ENCODE results near the gene CLSTN2. TPM values are rescaled to one million over a fixed set of nuclear protein-coding genes. Genes with fewer than 3 reads are reported as not detected.

The CLSTN2 gene
- total RNA-seq, 4 donors from 2014 or later, result 3.7 to 9.5 (median 7.4) TPM

DNA sequence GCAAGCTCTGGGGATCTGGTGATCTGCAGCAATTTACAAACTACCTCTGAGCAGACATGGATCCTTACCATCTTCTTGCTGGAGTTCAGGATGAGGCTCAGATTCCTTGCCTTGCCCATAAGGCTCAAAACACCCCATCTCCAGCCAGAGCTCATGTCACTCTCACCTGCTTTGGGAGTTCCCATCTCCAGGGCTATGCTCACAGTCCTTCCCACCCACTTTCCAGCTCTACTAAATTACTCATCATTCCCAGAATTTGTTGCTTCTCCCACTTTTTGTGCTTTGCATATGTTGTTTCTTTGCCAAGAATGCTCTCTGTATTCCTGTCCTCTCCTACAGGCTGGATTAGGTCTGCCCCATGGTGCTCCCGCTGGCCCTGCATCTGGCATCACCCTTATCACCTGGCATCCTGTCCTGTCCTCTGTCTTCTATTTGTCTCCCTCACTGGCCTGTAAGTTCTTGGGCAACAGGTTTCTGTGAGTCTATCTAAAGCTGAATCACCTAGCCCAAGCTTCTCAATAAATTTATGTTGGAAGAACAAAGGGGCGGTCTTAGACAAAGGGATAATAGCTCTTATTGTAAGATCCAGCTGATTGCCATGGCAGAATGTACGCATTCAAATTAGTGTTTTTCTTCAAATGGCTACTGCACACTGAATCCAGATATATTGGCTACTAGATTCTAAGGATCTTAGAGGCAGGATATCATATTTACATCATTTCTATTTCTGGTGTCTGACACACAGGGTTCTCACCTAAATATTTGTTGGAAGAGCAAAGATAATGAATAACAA lies 179.2 kb downstream of the CLSTN2 start:
- 92% methylated on average over 3 of the region's 3 CpGs for WGBS
- Histone ChIP-seq H3K9me3 (no peaks in the 10 kb centered on the region), H3K27ac (replicated peaks in 1 of 4) (no peak overlapping the region), H3K4me3 (no peak overlapping the region), H3K27me3 (no peaks in the 10 kb centered on the region), H3K36me3 (no peaks in the 10 kb centered on the region), H3K4me1 (peaks cover 0 to 5% (median 0%) of the 10 kb centered on the region in 4 donors)
- no peak for DNase-seq (ENCODE audit: extremely low spot score)
- TF ChIP-seq POLR2AphosphoS5 (IDR thresholded peaks at IDR 0.05) (no peak), POLR2A (IDR thresholded peaks at IDR 0.05; ENCODE audit: low read depth) (no peak), EP300 (IDR thresholded peaks at IDR 0.05) (no peak)
- TF ChIP-seq, protein P1, sequence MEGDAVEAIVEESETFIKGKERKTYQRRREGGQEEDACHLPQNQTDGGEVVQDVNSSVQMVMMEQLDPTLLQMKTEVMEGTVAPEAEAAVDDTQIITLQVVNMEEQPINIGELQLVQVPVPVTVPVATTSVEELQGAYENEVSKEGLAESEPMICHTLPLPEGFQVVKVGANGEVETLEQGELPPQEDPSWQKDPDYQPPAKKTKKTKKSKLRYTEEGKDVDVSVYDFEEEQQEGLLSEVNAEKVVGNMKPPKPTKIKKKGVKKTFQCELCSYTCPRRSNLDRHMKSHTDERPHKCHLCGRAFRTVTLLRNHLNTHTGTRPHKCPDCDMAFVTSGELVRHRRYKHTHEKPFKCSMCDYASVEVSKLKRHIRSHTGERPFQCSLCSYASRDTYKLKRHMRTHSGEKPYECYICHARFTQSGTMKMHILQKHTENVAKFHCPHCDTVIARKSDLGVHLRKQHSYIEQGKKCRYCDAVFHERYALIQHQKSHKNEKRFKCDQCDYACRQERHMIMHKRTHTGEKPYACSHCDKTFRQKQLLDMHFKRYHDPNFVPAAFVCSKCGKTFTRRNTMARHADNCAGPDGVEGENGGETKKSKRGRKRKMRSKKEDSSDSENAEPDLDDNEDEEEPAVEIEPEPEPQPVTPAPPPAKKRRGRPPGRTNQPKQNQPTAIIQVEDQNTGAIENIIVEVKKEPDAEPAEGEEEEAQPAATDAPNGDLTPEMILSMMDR (IDR thresholded peaks at IDR 0.05), result no peak
- intact Hi-C loops (cut with DNase I), result no loop called here

DNA sequence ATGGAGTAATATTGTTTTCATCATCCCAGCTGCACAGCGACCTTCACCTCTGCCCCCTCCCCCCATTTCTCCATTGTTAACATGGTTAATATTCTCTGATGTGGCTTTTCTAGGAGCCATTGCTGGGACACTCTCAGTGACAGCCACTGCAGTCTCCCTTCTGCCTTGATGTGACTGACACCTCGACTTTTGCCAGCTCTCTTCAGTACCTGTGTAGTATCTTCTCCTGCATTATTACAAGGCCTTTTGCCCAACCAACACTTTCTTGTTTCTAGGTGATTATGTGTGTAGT lies 179.8 kb downstream of the CLSTN2 start:
- no peak for DNase-seq (ENCODE audit: extremely low spot score)
- no peaks in the 10 kb centered on the region for H3K27me3 ChIP-seq
- 74% methylated on average over 2 of the region's 2 CpGs for WGBS
- no peak overlapping the region for H3K27ac ChIP-seq (replicated peaks in 1 of 4)
- no peaks in the 10 kb centered on the region for H3K9me3 ChIP-seq
- intact Hi-C loops (cut with DNase I), result no loop called here
- TF ChIP-seq EP300 (IDR thresholded peaks at IDR 0.05), result no peak
- no peak for TF ChIP-seq POLR2A (IDR thresholded peaks at IDR 0.05; ENCODE audit: low read depth)
- TF ChIP-seq POLR2AphosphoS5 (IDR thresholded peaks at IDR 0.05), result no peak
- TF ChIP-seq, protein P1 (IDR thresholded peaks at IDR 0.05), result no peak
- no peaks in the 10 kb centered on the region for H3K36me3 ChIP-seq
- H3K4me1 ChIP-seq, result peaks cover 0 to 5% (median 0%) of the 10 kb centered on the region in 4 donors
- H3K4me3 ChIP-seq, result no peak overlapping the region

DNA sequence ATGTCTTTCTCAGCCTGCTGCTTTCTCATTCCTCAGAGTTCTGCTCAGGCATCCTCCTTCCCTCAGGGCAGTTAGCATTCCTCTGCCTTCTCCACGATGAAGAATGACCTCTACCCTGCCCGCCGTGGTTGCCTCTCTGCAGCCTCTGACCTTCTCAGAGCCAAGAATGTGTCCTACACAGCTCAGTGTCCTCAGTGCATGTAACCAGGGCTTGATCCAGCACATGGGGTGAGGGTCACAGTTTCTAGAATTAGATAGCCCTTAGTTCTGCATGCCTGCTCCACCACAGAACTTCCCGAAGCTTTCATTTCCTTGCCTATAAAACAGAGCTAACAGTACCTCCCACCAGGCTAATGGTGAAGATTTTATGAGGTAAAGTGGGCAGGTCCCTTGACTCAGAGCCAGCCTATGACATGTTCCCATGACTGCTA lies 182.1 kb downstream of the CLSTN2 start:
- Histone ChIP-seq H3K4me1 (peaks cover 0 to 5% (median 0%) of the 10 kb centered on the region in 4 donors), H3K9me3 (no peaks in the 10 kb centered on the region), H3K4me3 (no peak overlapping the region), H3K36me3 (no peaks in the 10 kb centered on the region), H3K27me3 (no peaks in the 10 kb centered on the region), H3K27ac (replicated peaks in 1 of 4) (no peak overlapping the region)
- DNase-seq (ENCODE audit: extremely low spot score), result no peak
- intact Hi-C loops (cut with DNase I), result no loop called here
- 52% methylated on average over 4 of the region's 4 CpGs for WGBS
- TF ChIP-seq POLR2AphosphoS5 (IDR thresholded peaks at IDR 0.05), result no peak
- no peak for TF ChIP-seq POLR2A (IDR thresholded peaks at IDR 0.05; ENCODE audit: low read depth)
- no peak for TF ChIP-seq EP300 (IDR thresholded peaks at IDR 0.05)
- TF ChIP-seq, protein P1 (IDR thresholded peaks at IDR 0.05), result no peak

DNA sequence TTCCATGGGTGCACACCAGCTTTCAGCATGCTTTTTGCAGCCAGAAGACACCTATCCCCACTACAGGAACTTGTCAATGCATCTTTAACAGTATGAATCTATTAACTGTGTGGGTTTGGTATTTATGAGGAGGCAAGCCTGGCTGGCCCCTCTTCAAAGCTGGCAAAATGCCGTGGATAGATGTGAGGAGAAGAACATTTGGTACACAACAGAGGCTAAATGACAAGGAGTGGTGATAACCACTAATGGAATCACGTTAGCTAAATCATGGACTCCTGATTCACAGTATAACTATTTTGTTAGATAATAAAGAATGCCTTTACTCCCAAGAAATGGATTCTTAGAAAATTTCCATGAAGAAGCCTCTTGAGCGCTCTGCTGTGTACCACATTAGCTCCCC lies 187.2 kb downstream of the CLSTN2 start:
- Histone ChIP-seq H3K9me3 (no peaks in the 10 kb centered on the region), H3K27me3 (no peaks in the 10 kb centered on the region), H3K36me3 (no peaks in the 10 kb centered on the region), H3K4me3 (no peak overlapping the region), H3K4me1 (no peaks in the 10 kb centered on the region), H3K27ac (replicated peaks in 1 of 4) (no peak overlapping the region)
- no peak for DNase-seq (ENCODE audit: extremely low spot score)
- TF ChIP-seq POLR2A (IDR thresholded peaks at IDR 0.05; ENCODE audit: low read depth), result no peak
- TF ChIP-seq, protein P1 (IDR thresholded peaks at IDR 0.05), result no peak
- WGBS, result 62% methylated on average over 3 of the region's 3 CpGs
- intact Hi-C loops (cut with DNase I), result no loop called here

DNA sequence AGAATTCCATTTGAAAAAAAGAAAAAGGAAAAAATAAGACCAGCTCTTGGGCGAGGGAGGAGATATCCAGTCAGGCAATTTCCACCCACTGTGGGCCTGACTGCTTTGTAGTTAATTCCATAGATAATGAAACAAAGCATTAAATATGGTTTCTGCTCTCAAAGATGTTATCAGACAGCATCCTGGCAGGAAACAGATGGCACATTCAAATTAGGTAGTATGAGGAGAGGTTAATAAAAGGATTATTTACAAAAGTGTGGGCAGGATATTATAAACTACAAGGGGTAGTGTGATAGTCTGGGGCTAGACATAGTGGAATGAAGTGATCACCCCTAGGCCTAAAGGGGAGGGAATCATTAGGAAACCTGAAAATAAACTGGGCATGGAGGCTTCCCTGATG lies 193.2 kb downstream of the CLSTN2 start:
- H3K27me3 ChIP-seq, result no peaks in the 10 kb centered on the region
- H3K4me3 ChIP-seq, result no peak overlapping the region
- TF ChIP-seq EP300 (IDR thresholded peaks at IDR 0.05) (no peak), POLR2A (IDR thresholded peaks at IDR 0.05; ENCODE audit: low read depth) (no peak), POLR2AphosphoS5 (IDR thresholded peaks at IDR 0.05) (no peak)
- TF ChIP-seq, protein P1 (IDR thresholded peaks at IDR 0.05), result no peak
- no peaks in the 10 kb centered on the region for H3K9me3 ChIP-seq
- WGBS, result 88% methylated on average over 1 of the region's 1 CpG
- no peak for DNase-seq (ENCODE audit: extremely low spot score)
- no peak overlapping the region for H3K27ac ChIP-seq (replicated peaks in 1 of 4)
- no peaks in the 10 kb centered on the region for H3K4me1 ChIP-seq
- H3K36me3 ChIP-seq, result no peaks in the 10 kb centered on the region
- intact Hi-C loops (cut with DNase I), result no loop called here

All from esophagus muscularis mucosa (tissue), 4 donors.